GM12878 (cell line): ENCODE data around the gene BTNL2. TPM values are rescaled to one million over a fixed set of nuclear protein-coding genes. Genes with fewer than 3 reads are reported as not detected.

Experiments used
- ATAC-seq: fragments of 200-7000 bp; cut with Tn5 transposase; 3 replicates; pipeline ENCODE4 v1.9.1; 2020; ENCODE audit warnings: mild to moderate bottlenecking, moderate library complexity
- Bru-seq: library from RNA; stranded (reverse); fragments of 400-500 nt; gene quantifications from one replicate; lab custom pipeline; 2021; lab: Mats Ljungman, UMichigan
- BruChase-seq, 2 experiments: library from RNA; stranded (reverse); fragments of 400-500 nt; gene quantifications; one replicate each; lab custom pipeline; 2021; lab: Mats Ljungman, UMichigan
- BruUV-seq: library from RNA; stranded (reverse); fragments of 400-500 nt; replicated peaks from 2 replicates; lab custom pipeline; 2021; lab: Mats Ljungman, UMichigan
- CTCF ChIA-PET: fragments of 300-600 bp; sonication (Branson Sonifier 250); formaldehyde crosslinking; extraction: SDS; loops from one replicate; lab custom pipeline; 2021; ENCODE audit warnings: inconsistent platforms; lab: Yijun Ruan, JAX
- POLR2A ChIA-PET: fragments of 350-600 bp; formaldehyde crosslinking; extraction: SDS; loops from one replicate; lab custom pipeline; 2021; ENCODE audit warnings: inconsistent platforms; lab: Charles Lee
- RAD21 ChIA-PET: fragments of 300-600 bp; sonication (Branson Sonifier 250); formaldehyde crosslinking; loops from one replicate; lab custom pipeline; 2023; ENCODE audit warnings: antibody characterized with exemption; ENCODE audit not compliant: unreplicated experiment; lab: Charles Lee
- SMC1A ChIA-PET: fragments of 300-600 bp; sonication (Branson Sonifier 250); formaldehyde crosslinking; loops from one replicate; lab custom pipeline; 2023; ENCODE audit not compliant: unreplicated experiment, uncharacterized antibody; lab: Charles Lee
- DNase-seq: peaks from one replicate; pipeline ENCODE4 v3.0.0-alpha.2; 2011; ENCODE audit warnings: low read depth, low spot score
- FAIRE-seq: peaks from 3 replicates; lab custom pipeline; 2011; peaks lifted over from hg19 to GRCh38; lab: Jason Lieb, UNC
- H2AFZ ChIP-seq: 2 replicates; pipeline ENCODE4 v1.6.0; 2011; ENCODE audit warnings: low read depth, low read length, control low read depth; ENCODE audit not compliant: control insufficient read depth
- H3K27ac ChIP-seq: 2 replicates; pipeline ENCODE4 v1.5.1; 2011; ENCODE audit warnings: control low read depth; ENCODE audit not compliant: control insufficient read depth, insufficient read depth
- H3K27me3 ChIP-seq, 2 experiments: replicated peaks in 1 of 2; 2 replicates each; pipeline versions ENCODE4 v1.6.0 to v1.6.1; 2011; ENCODE audit warnings: low read length in 1 of 2; ENCODE audit not compliant: control insufficient read depth in 2 of 2, insufficient read depth in 2 of 2
- H3K36me3 ChIP-seq, 2 experiments: 2 replicates each; pipeline ENCODE4 v1.5.1; 2011; ENCODE audit warnings: low read length in 1 of 2; ENCODE audit not compliant: control insufficient read depth in 2 of 2, insufficient read depth in 2 of 2
- H3K4me1 ChIP-seq: 2 replicates; pipeline ENCODE4 v1.6.1; 2011; ENCODE audit warnings: mild to moderate bottlenecking, low read length, moderate library complexity, mixed read lengths; ENCODE audit not compliant: control insufficient read depth, insufficient read depth
- H3K4me2 ChIP-seq: 2 replicates; pipeline ENCODE4 v1.6.0; 2011; ENCODE audit warnings: control low read depth; ENCODE audit not compliant: control insufficient read depth, insufficient read depth
- H3K4me3 ChIP-seq: fragments of 200-600 bp; sonication (generic); 2 replicates; pipeline ENCODE4 v1.5.1; 2016
- H3K79me2 ChIP-seq: 2 replicates; pipeline ENCODE4 v1.6.0; 2011; ENCODE audit warnings: low read length; ENCODE audit not compliant: control insufficient read depth, insufficient read depth
- H3K9ac ChIP-seq: 2 replicates; pipeline ENCODE4 v1.8.0; 2011; ENCODE audit warnings: low read length, control low read depth, mixed read lengths; ENCODE audit not compliant: control insufficient read depth, insufficient read depth
- H3K9me3 ChIP-seq: replicated peaks from 3 replicates; pipeline ENCODE4 v1.5.1; 2011; ENCODE audit warnings: mild to moderate bottlenecking, low read length; ENCODE audit not compliant: control insufficient read depth, insufficient read depth
- H4K20me1 ChIP-seq: 2 replicates; pipeline ENCODE4 v1.6.0; 2011; ENCODE audit not compliant: control insufficient read depth, insufficient read depth
- CHD4 ChIP-seq: fragments of 200-600 bp; sonication (generic); IDR thresholded peaks from 2 replicates; pipeline ENCODE4 v1.6.1; 2016; ENCODE audit warnings: mild to moderate bottlenecking
- CUX1 ChIP-seq: IDR thresholded peaks from 2 replicates; pipeline ENCODE4 v1.6.1; 2012; ENCODE audit warnings: improper control_type of control experiment, low read depth, low read length; ENCODE audit not compliant: insufficient replicate concordance
- ELK1 ChIP-seq: IDR thresholded peaks from 2 replicates; pipeline ENCODE4 v1.6.1; 2012; ENCODE audit warnings: low read depth, low read length, improper control_type of control experiment
- HDGF ChIP-seq: fragments of 450-650 bp; IDR thresholded peaks from 2 replicates; pipeline ENCODE4 v1.6.1; 2016; ENCODE audit warnings: antibody characterized with exemption
- JUND ChIP-seq: IDR thresholded peaks from 2 replicates; pipeline ENCODE4 v1.6.1; 2012; ENCODE audit warnings: low read depth, mild to moderate bottlenecking, low read length, improper control_type of control experiment, moderate library complexity
- MEF2B ChIP-seq: fragments of 450-650 bp; IDR thresholded peaks from 2 replicates; pipeline ENCODE4 v1.6.1; 2018; ENCODE audit warnings: mild to moderate bottlenecking, moderate library complexity; ENCODE audit not compliant: partially characterized antibody, poor library complexity, severe bottlenecking
- NFIC ChIP-seq: IDR thresholded peaks from 2 replicates; pipeline ENCODE4 v1.6.1; 2012; ENCODE audit warnings: low read depth, mild to moderate bottlenecking, inconsistent platforms, low read length, moderate library complexity
- NFYB ChIP-seq: IDR thresholded peaks from 2 replicates; pipeline ENCODE4 v1.6.1; 2011; ENCODE audit warnings: low read depth, mild to moderate bottlenecking, low read length, improper control_type of control experiment, moderate library complexity; ENCODE audit not compliant: insufficient read depth
- NR2C1 ChIP-seq: fragments of 450-650 bp; IDR thresholded peaks from 2 replicates; pipeline ENCODE4 v1.6.1; 2017; ENCODE audit warnings: antibody characterized with exemption, mild to moderate bottlenecking, moderate library complexity
- SP1 ChIP-seq: IDR thresholded peaks from one replicate; pipeline ENCODE4 v1.6.1; 2011; ENCODE audit warnings: low read depth, low read length
- TCF12 ChIP-seq: IDR thresholded peaks from 2 replicates; pipeline ENCODE4 v1.6.1; 2011; ENCODE audit warnings: low read depth, mild to moderate bottlenecking, low read length
- USF1 ChIP-seq: IDR thresholded peaks from 2 replicates; pipeline ENCODE4 v1.6.1; 2011; ENCODE audit warnings: borderline replicate concordance, low read depth, mild to moderate bottlenecking, moderate library complexity, mixed read lengths, low read length; ENCODE audit not compliant: insufficient read depth; ENCODE audit errors: extremely low read length
- ZNF622 ChIP-seq: fragments of 450-650 bp; IDR thresholded peaks from 2 replicates; pipeline ENCODE4 v1.6.1; 2017; ENCODE audit warnings: mild to moderate bottlenecking, inconsistent platforms
- WGBS: methylation state at CpG from one replicate; pipeline ENCODE4 v1.1.6; 2016; ENCODE audit warnings: low lambda C conversion rate; ENCODE audit not compliant: insufficient replicate concordance, insufficient coverage; ENCODE audit errors: missing lambda C conversion rate; 5-methylcytosine and 5-hydroxymethylcytosine counted together
- in situ Hi-C: fragments of 300-500 bp; cut with MboI; formaldehyde crosslinking; loops from 9 replicates; pipeline ENCODE4 v1.14.3; 2018; ENCODE audit warnings: mixed read lengths
- intact Hi-C: fragments of 100-400 bp; cut with micrococcal nuclease; formaldehyde crosslinking; loops from one replicate; pipeline ENCODE4 v1.14.2; 2022; ENCODE audit not compliant: unreplicated experiment
- long read RNA-seq, 2 experiments: library from polyadenylated mRNA; unstranded; transcript quantifications; one replicate each; pipeline ENCODE4 v2.0.0, GENCODE V29; 2019 to 2020
- polyA minus RNA-seq, 3 experiments: library from RNA; depleted of rRNA, polyadenylated mRNA; stranded (reverse); fragments of >200 nt; gene quantifications; 2 replicates each; pipeline ENCODE4 v1.2.3, GENCODE V29; 2011
- polyA plus RNA-seq, 11 experiments: library from polyadenylated mRNA; depleted of rRNA in 4 of 11; unstranded in 6 of 11; stranded (reverse) in 5 of 11; fragments of >200 nt; fragmentation: Nextera tagmentation in 4 of 11; fragmentation: Illumina TruSeq in 1 of 11; extraction: Ambion mirVana in 4 of 11; extraction: Trizol in 1 of 11; gene quantifications; 1 replicate in 1 of 11; 2 replicates in 10 of 11; pipeline versions ENCODE4 v1.2.1 to v1.2.3, GENCODE V29; 2011 to 2016; ENCODE audit warnings: inconsistent platforms in 2 of 11, missing spikeins in 2 of 11, low read depth in 1 of 11
- total RNA-seq, 4 experiments: library from RNA; depleted of rRNA in 3 of 4; stranded (reverse); fragments of >200 nt in 3 of 4; fragmentation: Illumina TruSeq in 1 of 4; extraction: Trizol in 1 of 4; gene quantifications; 2 replicates each; pipeline versions ENCODE4 v1.2.1 to v1.2.3, GENCODE V29; 2013 to 2021

The BTNL2 gene
- not detected in 2 replicates for total RNA-seq (2013; cell fraction: nucleolus; rRNA removed)
- total RNA-seq (2014; rRNA removed) (0.11 TPM in 1 of 2 replicates, not detected in the other), total RNA-seq (2014; rRNA removed; fragmentation: Illumina TruSeq; extraction: Trizol) (not detected in 2 replicates), total RNA-seq (2021) (0.26 TPM in 1 of 2 replicates, not detected in the other), polyA plus RNA-seq (2011; rRNA removed) (0.20 TPM in 1 of 2 replicates, not detected in the other), polyA plus RNA-seq (2014; fragmentation: Illumina TruSeq; extraction: Trizol) (not detected in 2 replicates), polyA plus RNA-seq (2014; fragmentation: Nextera tagmentation; extraction: Ambion mirVana) (under 1 TPM in 1 of 2 experiments, not detected in 1; 0.29 TPM), polyA plus RNA-seq (2014; rRNA removed) (0.26 TPM in 1 of 2 replicates, not detected in the other), polyA plus RNA-seq (2016; fragmentation: Nextera tagmentation; extraction: Ambion mirVana) (not detected), polyA minus RNA-seq (2011; rRNA and poly(A)+ RNA removed) (0.59 TPM in 1 of 2 replicates, not detected in the other), Bru-seq, nascent RNA (percentile 30 among the genes with signal in this experiment), BruChase-seq, experiment 1, labeled RNA remaining after a 6-hour chase (percentile 27 among the genes with signal in this experiment), BruChase-seq, experiment 2, labeled RNA remaining after a 2-hour chase (percentile 38 among the genes with signal in this experiment)
- polyA plus RNA-seq (2011; ENCODE audit: low read depth): not detected
- polyA plus RNA-seq (2011; cell fraction: cytosol; rRNA removed): 0.15 TPM in 1 of 2 replicates, not detected in the other
- 0.76 and 0.82 TPM in 2 replicates for polyA plus RNA-seq (2011; cell fraction: nucleus; rRNA removed)
- polyA plus RNA-seq (2012): not detected in 2 replicates
- not detected in 2 replicates for polyA minus RNA-seq (2011; cell fraction: cytosol; rRNA and poly(A)+ RNA removed)
- polyA minus RNA-seq (2011; cell fraction: nucleus; rRNA and poly(A)+ RNA removed): not detected in 2 replicates
- long read RNA-seq, experiment 1: 0 reads
- long read RNA-seq, experiment 2: 0 reads

- ChIA-PET POLR2A (interaction anchor here (0.6 to 1.0 kb wide), 4 partner anchors 40 to 412 kb away, joined by 3 to 4 read pairs (median 3); no protein-coding TSS in a partner anchor), RAD21 (interaction anchor here (1.0 kb wide), 1 partner anchor 161 kb away, joined by 3 read pairs; no protein-coding TSS in a partner anchor), SMC1A (interaction anchor here (0.7 to 5.7 kb wide), 7 partner anchors 10 to 379 kb away, joined by 3 to 32 read pairs (median 3); no protein-coding TSS in a partner anchor), CTCF (interaction anchor here (0.8 to 11.1 kb wide), 8 partner anchors 8 to 381 kb away, joined by 3 to 180 read pairs (median 6); no protein-coding TSS in a partner anchor)
- ATAC-seq (no peak), FAIRE-seq (no peak), DNase-seq (no peak)
- WGBS: 37% methylated on average over 4 of the region's 4 CpGs
- Histone ChIP-seq H3K79me2 (no peaks in the 10 kb centered on the region), H3K27ac (no peak within 1 kb of the TSS), H3K27me3 (peaks cover 2 to 4% of the 10 kb centered on the region in 2 experiments; a peak in 2 of 4 replicates), H3K4me2 (no peak within 1 kb of the TSS), H3K4me1 (no peaks in the 10 kb centered on the region), H4K20me1 (no peaks in the 10 kb centered on the region), H3K36me3 (no peaks in the 10 kb centered on the region), H3K9me3 (no peaks in the 10 kb centered on the region), H3K4me3 (no peak within 1 kb of the TSS), H3K9ac (no peak within 1 kb of the TSS), H2AFZ (no peak within 1 kb of the TSS)
- intact Hi-C loops (no loop called here), in situ Hi-C loops (no loop called here)
- no TSS peak for BruUV-seq
- TF ChIP-seq SP1: no peak
- TF ChIP-seq JUND: no peak
- TF ChIP-seq HDGF: no peak
- no peak for TF ChIP-seq NFIC
- TF ChIP-seq ELK1: no peak
- TF ChIP-seq USF1: no peak
- TF ChIP-seq ZNF622: no peak
- no peak for TF ChIP-seq CUX1
- no peak for TF ChIP-seq MEF2B
- no peak for TF ChIP-seq TCF12
- no peak for TF ChIP-seq CHD4
- TF ChIP-seq NFYB: no peak
- no peak for TF ChIP-seq NR2C1
Observed at GRCh38 chr6:32406857-32407256, at the start of gene BTNL2. BTNL2 (minus strand) TSS chr6:32407181; CDS start chr6:32407123, 58 bp downstream.
